NCI-H187 treated with DMSO at 0.1 percent for 48 hours (cell line): ENCODE measurements around the gene PPP2R5E.
"Not testable (repeated sequence)": the region's sequence is repeated elsewhere in the genome, so short reads cannot be mapped to it uniquely, and the experiment has no call there.

Experiments
- DNase-seq: peaks from one replicate; lab custom pipeline; 2025; lab: John Stamatoyannopoulos, UW

Gene PPP2R5E

DNA sequence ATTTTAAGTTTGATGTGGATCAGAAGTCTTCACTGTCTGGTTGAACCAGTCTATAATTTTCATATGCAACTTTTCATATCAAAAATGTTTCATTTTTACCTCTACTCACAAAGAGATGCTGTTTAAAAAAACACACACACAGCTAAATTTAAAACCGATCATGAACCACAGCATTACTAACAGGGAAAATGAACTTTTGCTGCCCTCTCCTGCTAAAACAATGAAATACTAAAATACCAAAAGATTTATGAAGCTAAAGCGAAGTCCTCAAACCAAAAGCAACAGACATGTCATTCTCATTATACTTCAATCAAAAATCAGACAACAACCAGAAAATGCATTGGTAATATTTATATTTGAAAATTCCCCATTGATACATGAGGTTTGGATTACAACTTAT lies 171.6 kb downstream of the PPP2R5E start:
- DNase-seq, result not testable (repeated sequence)

DNA sequence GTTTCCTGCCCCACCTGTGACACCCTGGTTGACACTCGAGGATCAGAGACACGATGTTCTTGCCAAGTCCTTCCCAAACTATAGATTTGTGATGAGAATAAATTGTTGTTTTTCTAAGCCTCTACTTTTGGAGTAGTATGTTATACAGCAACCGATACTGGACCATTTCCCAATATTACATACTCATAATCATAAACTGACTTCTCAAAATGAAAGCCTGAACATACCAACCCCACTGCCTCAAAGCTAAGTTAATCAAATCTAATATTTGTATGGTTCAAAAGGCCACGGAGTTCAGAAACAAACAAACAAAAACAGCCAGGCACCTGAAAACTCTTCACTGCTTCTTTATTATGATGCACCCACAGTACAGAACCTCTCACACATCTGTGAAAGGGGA lies 172.1 kb downstream of the PPP2R5E start:
- no peak for DNase-seq

GRCh38 chr14:63367742-63368364 lies 175.3 kb downstream of the PPP2R5E start:
- no peak for DNase-seq

- no peak for DNase-seq
Measured at GRCh38 chr14:63362389-63362819, 180.8 kb downstream of the PPP2R5E start.

- no peak for DNase-seq
Measured at GRCh38 chr14:63361790-63362189, 181.4 kb downstream of the PPP2R5E start.

DNA sequence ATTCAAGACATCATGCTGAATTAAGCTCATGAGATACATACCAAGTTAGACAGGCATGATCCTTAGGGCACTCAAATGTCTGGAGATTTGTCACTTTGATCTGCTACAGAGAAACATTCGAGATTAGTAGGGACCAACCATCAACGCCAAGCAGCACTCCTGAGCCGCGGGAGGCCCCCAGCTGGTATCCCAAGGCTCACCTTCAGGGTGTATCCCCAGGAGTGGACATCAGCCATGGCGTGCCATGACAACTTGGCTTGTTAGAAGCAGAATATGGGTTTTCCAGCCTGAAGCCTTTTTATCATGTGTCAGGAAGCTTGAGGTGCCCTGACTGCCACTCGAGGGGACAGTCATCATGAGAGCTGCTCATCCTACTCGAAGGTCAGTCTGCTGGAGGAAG lies 185.3 kb downstream of the PPP2R5E start:
- no peak for DNase-seq

DNA sequence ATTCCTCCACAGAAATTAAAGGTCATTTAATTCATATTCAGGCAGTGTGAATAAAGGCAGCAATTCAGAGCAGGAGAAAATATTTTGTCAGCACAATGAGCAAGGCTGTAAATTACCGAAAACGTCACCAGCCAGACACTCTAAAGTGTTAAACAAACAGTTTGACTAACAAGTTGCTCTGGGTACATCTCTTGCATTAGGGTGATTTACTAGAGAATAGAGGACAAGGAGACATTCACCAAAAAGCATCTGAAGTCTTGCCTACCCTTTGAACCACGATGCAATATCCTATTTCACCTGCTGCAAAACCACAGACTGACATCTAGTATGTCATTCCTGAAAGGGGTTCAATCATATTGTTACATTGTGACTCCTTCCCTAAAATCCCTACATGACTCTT lies 197.4 kb downstream of the PPP2R5E start:
- DNase-seq, result peak; percentile 64

GRCh38 chr14:63344336-63344735 lies 198.8 kb downstream of the PPP2R5E start:
- no peak for DNase-seq

- no peak for DNase-seq
Measured at GRCh38 chr14:63343878-63344277, 199.3 kb downstream of the PPP2R5E start.

DNA sequence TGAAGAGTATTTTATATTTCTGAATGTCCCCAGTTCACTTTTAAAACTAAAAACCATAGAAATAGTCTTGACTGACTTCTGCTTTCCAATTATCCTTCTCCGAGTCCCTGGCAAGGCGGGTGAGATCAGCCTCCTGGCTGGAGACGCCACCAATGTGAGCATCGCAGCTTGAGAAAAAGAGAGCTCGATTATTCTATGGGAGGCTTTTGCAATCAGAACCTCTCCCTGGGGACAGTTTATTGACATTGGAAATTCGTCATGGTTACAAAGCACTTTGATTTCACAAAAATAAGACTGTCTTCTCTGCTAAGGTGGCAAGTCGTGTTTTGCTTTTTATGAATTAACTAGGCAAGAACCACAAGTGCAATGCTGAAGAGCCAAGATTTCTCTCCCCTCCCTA lies 200.8 kb downstream of the PPP2R5E start:
- peak; percentile 20 for DNase-seq

- DNase-seq, result no peak
Measured at GRCh38 chr14:63328787-63329737, 214.1 kb downstream of the PPP2R5E start.

GRCh38 chr14:63326840-63327239 lies 216.3 kb downstream of the PPP2R5E start:
- DNase-seq, result no peak

- DNase-seq, result no peak
Measured at GRCh38 chr14:63322897-63323573, 220.1 kb downstream of the PPP2R5E start.

DNA sequence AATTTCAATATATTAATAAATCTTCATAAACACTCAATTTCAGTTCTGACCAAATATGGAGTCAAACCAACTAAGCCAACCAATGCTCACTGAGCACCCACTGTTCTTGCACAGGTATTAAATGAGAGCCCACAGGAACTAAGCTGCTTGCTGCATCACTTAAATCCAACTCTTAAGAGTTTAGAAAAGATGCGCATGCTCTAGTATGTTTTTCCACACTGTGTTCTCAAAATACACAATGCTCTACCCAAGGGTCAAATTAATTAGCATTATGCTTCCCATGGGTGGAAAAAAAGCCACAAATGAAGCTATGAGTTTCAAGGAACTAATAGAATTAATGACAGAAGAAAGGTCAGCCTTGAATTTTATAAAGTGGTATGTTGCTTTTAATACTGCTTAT lies 220.7 kb downstream of the PPP2R5E start:
- DNase-seq, result no peak
